WTC11 (cell line): ENCODE measurements around the gene DOK7.

Experiments used
- CTCF ChIP-seq: fragments of 200-600 bp; IDR thresholded peaks from 2 replicates; pipeline ENCODE4 v1.8.0; 2022; ENCODE audit warnings: antibody characterized with exemption
- USF1 ChIP-seq: sonication (generic); formaldehyde crosslinking; IDR thresholded peaks from 2 replicates; pipeline ENCODE4 v1.8.0; 2022; ENCODE audit warnings: mild to moderate bottlenecking, missing genetic modification reagents

GRCh38 chr4:3523146-3523627 lies 60.1 kb downstream of the DOK7 start:
- TF ChIP-seq CTCF = no peak
- no peak for TF ChIP-seq USF1 (CRISPR knock-in tag)
